Cardiac muscle cell (in vitro differentiated cells and primary cell): ENCODE data around the gene TNFRSF25. TPM values are rescaled to one million over a fixed set of nuclear protein-coding genes. Genes with fewer than 3 reads are reported as not detected.

Experiments used
- DNase-seq, 2 donors: peaks; one replicate each; pipeline versions ENCODE4 v3.0.0 to v3.0.0-alpha.2; 2010 to 2017; ENCODE audit warnings: low read depth in 1 of 2, low spot score in 1 of 2
- H3K27ac ChIP-seq: fragments of 200-600 bp; sonication (generic); 2 replicates; pipeline ENCODE4 v1.5.1; 2016
- H3K27me3 ChIP-seq: fragments of 200-600 bp; sonication (generic); 2 replicates; pipeline ENCODE4 v1.6.0; 2016; ENCODE audit warnings: control low read depth
- H3K36me3 ChIP-seq: fragments of 200-600 bp; sonication (generic); 2 replicates; pipeline ENCODE4 v1.5.1; 2016; ENCODE audit warnings: control low read depth
- H3K4me1 ChIP-seq: fragments of 200-600 bp; sonication (generic); 2 replicates; pipeline ENCODE4 v1.8.1; 2017; ENCODE audit warnings: low read depth, mild to moderate bottlenecking, mixed run types
- H3K4me3 ChIP-seq: fragments of 200-600 bp; sonication (generic); 2 replicates; pipeline ENCODE4 v1.5.1; 2016; ENCODE audit warnings: mild to moderate bottlenecking
- H3K9me3 ChIP-seq: fragments of 200-600 bp; sonication (generic); 2 replicates; pipeline ENCODE4 v1.5.1; 2017; ENCODE audit warnings: low read depth, mild to moderate bottlenecking, control low read depth
- polyA plus RNA-seq: library from polyadenylated mRNA; unstranded; fragments of >200 nt; fragmentation: Nextera tagmentation; extraction: Ambion mirVana; gene quantifications from 2 replicates; pipeline ENCODE4 v1.2.1, GENCODE V29; 2016
- total RNA-seq: library from RNA; depleted of rRNA; stranded (reverse); fragments of >200 nt; gene quantifications from 2 replicates; pipeline ENCODE4 v1.2.3, GENCODE V29; 2016
- TF ChIP-seq, protein P1 (sequence below): IDR thresholded peaks from 2 replicates; pipeline ENCODE4 v1.5.1; 2012; ENCODE audit warnings: low read depth, mild to moderate bottlenecking, low read length

Gene TNFRSF25
- total and polyA plus RNA-seq, 2 experiments from 2014 or later = 11.8 to 31.4 TPM

DNA sequence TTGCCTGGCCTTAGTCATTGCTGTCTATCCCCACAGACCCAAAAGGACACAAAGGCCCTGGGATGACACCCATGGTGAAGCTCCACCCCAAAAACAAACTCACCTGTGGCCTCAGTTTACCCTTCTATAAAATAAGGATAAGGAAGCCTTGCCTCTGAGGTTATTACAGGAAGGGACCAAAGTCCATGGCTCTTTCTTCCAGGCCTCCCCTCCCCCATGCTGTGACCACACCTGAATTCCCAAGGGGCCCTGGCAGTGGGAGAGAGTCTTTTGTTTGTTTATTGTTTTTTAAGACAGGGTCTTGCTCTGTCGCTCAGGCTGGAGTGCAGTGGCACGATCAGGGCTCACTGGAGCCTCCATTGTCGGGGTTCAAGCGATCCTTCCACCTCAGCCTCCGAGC, 10.5 kb upstream of the TNFRSF25 start:
- no peak for DNase-seq
- no peaks in the 10 kb centered on the region for H3K9me3 ChIP-seq
- no peak overlapping the region for H3K27ac ChIP-seq
- H3K36me3 ChIP-seq = no peaks in the 10 kb centered on the region
- no peak overlapping the region for H3K4me3 ChIP-seq
- TF ChIP-seq, protein P1, sequence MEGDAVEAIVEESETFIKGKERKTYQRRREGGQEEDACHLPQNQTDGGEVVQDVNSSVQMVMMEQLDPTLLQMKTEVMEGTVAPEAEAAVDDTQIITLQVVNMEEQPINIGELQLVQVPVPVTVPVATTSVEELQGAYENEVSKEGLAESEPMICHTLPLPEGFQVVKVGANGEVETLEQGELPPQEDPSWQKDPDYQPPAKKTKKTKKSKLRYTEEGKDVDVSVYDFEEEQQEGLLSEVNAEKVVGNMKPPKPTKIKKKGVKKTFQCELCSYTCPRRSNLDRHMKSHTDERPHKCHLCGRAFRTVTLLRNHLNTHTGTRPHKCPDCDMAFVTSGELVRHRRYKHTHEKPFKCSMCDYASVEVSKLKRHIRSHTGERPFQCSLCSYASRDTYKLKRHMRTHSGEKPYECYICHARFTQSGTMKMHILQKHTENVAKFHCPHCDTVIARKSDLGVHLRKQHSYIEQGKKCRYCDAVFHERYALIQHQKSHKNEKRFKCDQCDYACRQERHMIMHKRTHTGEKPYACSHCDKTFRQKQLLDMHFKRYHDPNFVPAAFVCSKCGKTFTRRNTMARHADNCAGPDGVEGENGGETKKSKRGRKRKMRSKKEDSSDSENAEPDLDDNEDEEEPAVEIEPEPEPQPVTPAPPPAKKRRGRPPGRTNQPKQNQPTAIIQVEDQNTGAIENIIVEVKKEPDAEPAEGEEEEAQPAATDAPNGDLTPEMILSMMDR = no peak
- no peaks in the 10 kb centered on the region for H3K27me3 ChIP-seq
- H3K4me1 ChIP-seq = no peaks in the 10 kb centered on the region

DNA sequence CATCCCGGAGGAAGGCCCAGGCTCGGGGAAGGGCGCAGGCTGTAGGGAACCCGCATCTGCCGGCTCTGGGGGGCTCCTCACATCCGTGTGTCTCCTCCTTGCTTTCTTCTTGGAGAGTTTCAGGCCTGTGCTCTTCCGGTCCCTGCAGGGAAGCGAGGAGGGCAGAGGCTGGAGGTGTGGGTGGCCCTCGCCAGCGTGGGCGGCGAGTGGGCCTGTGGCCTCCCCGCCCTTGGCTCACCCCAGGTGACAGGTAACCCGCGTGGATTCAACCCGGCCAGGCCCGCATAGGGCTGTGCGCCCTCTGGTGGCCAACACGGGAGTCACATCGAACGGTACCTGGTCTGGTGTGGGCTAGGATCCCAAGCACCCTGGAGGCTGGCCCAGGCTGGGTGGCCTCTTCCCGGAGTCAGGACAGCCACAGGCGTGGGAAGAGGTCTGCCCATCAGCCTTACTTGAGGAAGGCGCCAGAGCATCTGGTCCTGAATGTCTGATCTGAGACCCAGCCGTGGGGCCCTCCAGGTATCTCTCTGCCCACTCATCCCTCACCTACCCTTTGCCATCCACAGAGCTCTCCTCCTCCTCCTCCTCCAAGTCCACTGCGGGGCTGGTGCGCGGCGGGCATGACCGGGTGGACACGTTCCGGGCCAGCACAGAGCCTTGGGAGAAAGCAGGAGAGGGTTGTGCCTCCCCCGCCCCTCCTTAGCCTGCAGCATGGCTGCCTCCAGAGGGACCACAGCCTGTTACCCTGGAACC, 9.6 kb upstream of the TNFRSF25 start:
- TF ChIP-seq, protein P1 = peak; percentile 91
- H3K27me3 ChIP-seq = no peaks in the 10 kb centered on the region
- no peak overlapping the region for H3K27ac ChIP-seq
- H3K4me1 ChIP-seq = no peaks in the 10 kb centered on the region
- no peak overlapping the region for H3K4me3 ChIP-seq
- peak in 1 of 2 donors; percentile 66 for DNase-seq
- no peaks in the 10 kb centered on the region for H3K9me3 ChIP-seq
- H3K36me3 ChIP-seq = no peaks in the 10 kb centered on the region

DNA sequence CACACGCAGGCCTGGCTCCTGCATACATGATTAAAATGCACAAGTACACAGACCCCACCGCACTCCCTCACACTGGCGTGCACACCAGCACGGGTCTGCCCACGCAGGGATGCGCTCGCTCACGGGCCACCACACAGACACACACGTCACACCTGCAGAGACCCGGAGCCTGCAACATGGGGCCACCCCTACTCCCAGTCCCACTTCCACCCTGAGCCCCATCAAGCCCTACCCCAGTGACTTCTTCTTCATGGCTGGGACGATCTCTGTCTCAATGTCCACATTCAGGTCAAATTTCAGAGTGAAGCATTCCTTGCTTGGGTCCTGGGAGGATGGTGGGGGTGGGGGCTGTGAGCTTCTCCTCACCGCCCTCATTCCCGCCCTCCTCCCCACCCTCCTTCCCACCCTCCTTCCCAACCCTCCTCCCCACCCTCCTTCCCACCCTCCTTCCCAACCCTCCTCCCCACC, 8.9 kb upstream of the TNFRSF25 start:
- TF ChIP-seq, protein P1 = no peak

DNA sequence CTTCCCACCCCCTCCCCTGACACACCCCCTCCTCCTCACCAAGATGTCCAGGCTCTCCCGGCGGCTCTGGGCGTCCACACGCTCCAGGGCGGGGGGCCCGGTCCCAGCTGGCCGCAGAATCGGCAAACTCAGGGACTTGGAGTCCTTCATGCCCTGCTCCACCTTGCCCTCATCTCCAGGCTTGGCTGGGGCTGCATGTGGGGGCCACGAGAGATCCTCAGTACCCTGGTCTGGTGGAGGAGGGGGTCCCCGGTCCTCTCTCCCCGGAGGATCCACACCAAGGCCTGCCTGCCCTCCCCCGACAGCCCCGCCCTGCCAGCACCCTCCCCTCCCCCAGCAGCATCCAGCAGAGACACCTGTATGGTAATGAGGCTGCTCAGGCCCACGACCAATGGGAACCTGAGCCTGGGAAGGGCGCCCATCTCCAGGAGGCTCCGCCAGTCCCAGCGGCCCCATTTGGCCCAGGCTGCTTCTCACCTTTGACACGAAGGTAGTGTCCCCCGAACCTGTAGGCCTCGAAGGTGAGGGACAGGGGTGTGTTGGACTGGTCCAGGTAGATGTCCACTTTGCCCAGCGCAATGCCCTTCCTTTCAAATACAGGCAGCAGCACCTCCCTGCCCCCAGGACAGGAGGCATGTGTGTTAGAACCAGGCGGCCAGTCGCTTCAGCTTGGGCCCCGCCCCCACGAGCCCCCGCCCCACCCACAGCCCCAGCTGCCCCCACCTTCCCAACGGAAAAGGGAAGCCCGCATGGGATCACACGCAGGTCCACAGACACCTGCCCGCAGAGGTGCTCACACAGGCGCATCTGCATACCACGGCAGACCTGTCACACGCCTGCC, 8.2 kb upstream of the TNFRSF25 start:
- TF ChIP-seq, protein P1 = no peak
- Histone ChIP-seq H3K4me1 (no peaks in the 10 kb centered on the region), H3K36me3 (peaks cover 7% of the 10 kb centered on the region), H3K27me3 (no peaks in the 10 kb centered on the region), H3K27ac (no peak overlapping the region), H3K9me3 (no peaks in the 10 kb centered on the region), H3K4me3 (no peak overlapping the region)
- no peak for DNase-seq

More for the DNA sequence above, 8.9 kb upstream of the TNFRSF25 start:
- Histone ChIP-seq H3K4me3 (no peak overlapping the region), H3K36me3 (peaks cover 7% of the 10 kb centered on the region), H3K9me3 (no peaks in the 10 kb centered on the region), H3K27me3 (no peaks in the 10 kb centered on the region), H3K4me1 (no peaks in the 10 kb centered on the region), H3K27ac (no peak overlapping the region)
- DNase-seq = no peak

DNA sequence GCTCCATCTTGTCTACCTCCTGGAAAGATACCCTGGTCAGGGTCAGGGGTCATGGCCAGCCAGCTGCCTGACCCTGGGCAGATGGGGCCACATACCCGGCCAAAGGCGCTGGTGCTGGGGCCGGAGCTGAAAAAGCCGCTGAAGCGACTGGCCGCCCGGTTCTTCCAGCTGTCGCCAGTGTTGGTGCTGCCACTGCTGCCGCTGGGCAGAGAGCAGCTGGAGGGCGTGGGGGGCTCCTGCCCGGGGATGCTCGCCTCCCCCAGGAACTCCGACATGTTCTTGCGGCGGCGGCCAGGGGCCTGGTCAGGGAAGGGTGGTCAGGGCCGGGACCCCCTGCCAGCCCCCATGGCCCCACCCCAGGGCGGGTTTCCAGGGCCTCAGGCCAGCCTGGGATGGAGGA, 7.2 kb upstream of the TNFRSF25 start:
- H3K4me1 ChIP-seq = no peaks in the 10 kb centered on the region
- H3K27me3 ChIP-seq = no peaks in the 10 kb centered on the region
- H3K27ac ChIP-seq = no peak overlapping the region
- H3K36me3 ChIP-seq = peaks cover 7% of the 10 kb centered on the region
- no peak for DNase-seq
- no peaks in the 10 kb centered on the region for H3K9me3 ChIP-seq
- TF ChIP-seq, protein P1 = no peak
- no peak overlapping the region for H3K4me3 ChIP-seq
